HCT116 (cell line): ENCODE measurements around the gene PTP4A2. TPM values are rescaled to one million over a fixed set of nuclear protein-coding genes. Genes with fewer than 3 reads are reported as not detected.

Experiments used
- ATAC-seq: fragments of 200-7000 bp; cut with Tn5 transposase; 2 replicates; pipeline ENCODE4 v1.9.1; 2020; ENCODE audit warnings: mild to moderate bottlenecking, moderate library complexity
- BruUV-seq: library from RNA; stranded (reverse); fragments of 400-500 nt; replicated peaks from 2 replicates; lab custom pipeline; 2021; lab: Mats Ljungman, UMichigan
- CTCF ChIA-PET: fragments of 300-600 bp; sonication (Branson Sonifier 250); formaldehyde crosslinking; loops from one replicate; lab custom pipeline; 2021; ENCODE audit warnings: antibody characterized with exemption; lab: Charles Lee
- POLR2A ChIA-PET: fragments of 300-600, 350-600 bp; sonication (Branson Sonifier 250); formaldehyde crosslinking; loops from one replicate; lab custom pipeline; 2021; ENCODE audit warnings: antibody characterized with exemption; lab: Charles Lee
- RAD21 ChIA-PET, 2 experiments: fragments of 300-600 bp; sonication (Branson Sonifier 250); formaldehyde crosslinking; loops; one replicate each; lab custom pipeline; 2023; ENCODE audit warnings: low total read pairs in 2 of 2; ENCODE audit not compliant: uncharacterized antibody in 2 of 2, unreplicated experiment in 2 of 2, low non-redundant PET in 1 of 2; lab: Charles Lee
- DNase-seq: peaks from one replicate; pipeline ENCODE4 v3.0.0-alpha.2; 2010; ENCODE audit warnings: low read depth, low spot score
- H2AFZ ChIP-seq: fragments of 200-600 bp; shearing (Covaris generic), sonication (generic); 2 replicates; pipeline ENCODE4 v1.6.1; 2017; ENCODE audit warnings: low read depth, mixed run types, mixed read lengths, antibody characterized with exemption, low read length; ENCODE audit not compliant: poor library complexity, severe bottlenecking
- H3K27ac ChIP-seq: 2 replicates; pipeline ENCODE4 v1.5.1; 2012; ENCODE audit warnings: low read depth, low read length
- H3K27me3 ChIP-seq: fragments of 200-600 bp; sonication (generic); 2 replicates; pipeline ENCODE4 v1.6.1; 2016; ENCODE audit warnings: mixed run types, low read length, mixed read lengths; ENCODE audit not compliant: insufficient read depth
- H3K36me3 ChIP-seq, 2 experiments: fragments of 200-500 bp in 1 of 2; fragments of 200-600 bp in 1 of 2; sonication (Bioruptor generic) in 1 of 2; sonication (generic) in 1 of 2; 2 replicates each; pipeline versions ENCODE4 v1.5.1 to v1.6.1; 2014 to 2016; ENCODE audit warnings: low read length in 2 of 2, inconsistent platforms in 1 of 2, mixed read lengths in 1 of 2, mixed run types in 1 of 2; ENCODE audit not compliant: insufficient read depth in 2 of 2, control insufficient read depth in 1 of 2
- H3K4me1 ChIP-seq, 2 experiments: fragments of 200-600 bp in 1 of 2; sonication (generic) in 1 of 2; 2 replicates each; pipeline versions ENCODE4 v1.5.1 to v1.6.1; 2012 to 2017; ENCODE audit warnings: low read length in 2 of 2, inconsistent platforms in 1 of 2, mild to moderate bottlenecking in 1 of 2, mixed read lengths in 1 of 2, mixed run types in 1 of 2, moderate library complexity in 1 of 2; ENCODE audit not compliant: insufficient read depth in 2 of 2, control insufficient read depth in 1 of 2
- H3K4me2 ChIP-seq: fragments of 200-600 bp; sonication (generic); 2 replicates; pipeline ENCODE4 v1.6.1; 2017; ENCODE audit warnings: mixed run types, low read length, mixed read lengths
- H3K4me3 ChIP-seq, 2 experiments: fragments of 200-600 bp in 1 of 2; sonication (generic) in 1 of 2; replicated peaks in 1 of 2; 2 replicates each; pipeline ENCODE4 v1.5.1; 2011 to 2016; ENCODE audit warnings: low read length in 2 of 2, control low read depth in 1 of 2, low read depth in 1 of 2, mild to moderate bottlenecking in 1 of 2, mixed read lengths in 1 of 2, mixed run types in 1 of 2
- H3K79me2 ChIP-seq: fragments of 200-600 bp; sonication (generic); 2 replicates; pipeline ENCODE4 v1.6.1; 2017; ENCODE audit warnings: mild to moderate bottlenecking, mixed run types, low read length, moderate library complexity, mixed read lengths; ENCODE audit not compliant: insufficient read depth
- H3K9ac ChIP-seq: fragments of 200-600 bp; sonication (generic); 2 replicates; pipeline ENCODE4 v1.6.1; 2016; ENCODE audit warnings: low read length, mixed read lengths
- H3K9me2 ChIP-seq: fragments of 200-600 bp; sonication (generic), shearing (Covaris generic); 2 replicates; pipeline ENCODE4 v1.6.1; 2017; ENCODE audit warnings: mixed run types, mild to moderate bottlenecking, moderate library complexity; ENCODE audit not compliant: insufficient read depth
- H3K9me3 ChIP-seq, 2 experiments: fragments of 200-500 bp in 1 of 2; fragments of 200-600 bp in 1 of 2; sonication (Bioruptor generic) in 1 of 2; sonication (generic) in 1 of 2; 2 replicates each; pipeline ENCODE4 v1.6.1; 2014 to 2017; ENCODE audit warnings: low read length in 2 of 2, mixed read lengths in 2 of 2, inconsistent platforms in 1 of 2, low read depth in 1 of 2, mild to moderate bottlenecking in 1 of 2, mixed run types in 1 of 2, moderate library complexity in 1 of 2; ENCODE audit not compliant: control insufficient read depth in 1 of 2, insufficient read depth in 1 of 2
- H4K20me1 ChIP-seq: fragments of 200-600 bp; sonication (generic), shearing (Covaris generic); 2 replicates; pipeline ENCODE4 v1.6.1; 2017; ENCODE audit warnings: mixed run types, mild to moderate bottlenecking, moderate library complexity; ENCODE audit not compliant: insufficient read depth
- CBX3 ChIP-seq: IDR thresholded peaks from 2 replicates; pipeline ENCODE4 v1.6.1; 2012; ENCODE audit warnings: low read depth
- CEBPB ChIP-seq: IDR thresholded peaks from 2 replicates; pipeline ENCODE4 v1.6.1; 2012; ENCODE audit warnings: low read depth
- CTCF ChIP-seq, 3 experiments: fragments of 200-600 bp in 1 of 3; sonication (generic) in 1 of 3; IDR thresholded peaks in 2 of 3; conservative IDR thresholded peaks in 1 of 3; 2 replicates each; pipeline ENCODE4 v1.5.1; 2012 to 2017; ENCODE audit warnings: low read depth in 2 of 3, low read length in 2 of 3, antibody characterized with exemption in 1 of 3, borderline replicate concordance in 1 of 3, control low read depth in 1 of 3, mild to moderate bottlenecking in 1 of 3, mixed read lengths in 1 of 3, mixed run types in 1 of 3, moderate library complexity in 1 of 3; ENCODE audit not compliant: insufficient read depth in 1 of 3
- EGR1 ChIP-seq: IDR thresholded peaks from 2 replicates; pipeline ENCODE4 v1.6.1; 2012; ENCODE audit warnings: low read depth
- EZH2 ChIP-seq: fragments of 200-600 bp; sonication (generic); IDR thresholded peaks from 2 replicates; pipeline ENCODE4 v1.6.1; 2017; ENCODE audit warnings: antibody characterized with exemption, mixed run types
- EZH2phosphoT487 ChIP-seq: fragments of 200-600 bp; IDR thresholded peaks from 2 replicates; pipeline ENCODE4 v1.6.1; 2018; ENCODE audit warnings: antibody characterized with exemption, borderline replicate concordance
- JUND ChIP-seq: IDR thresholded peaks from 2 replicates; pipeline ENCODE4 v1.6.1; 2012
- POLR2AphosphoS5 ChIP-seq: IDR thresholded peaks from 2 replicates; pipeline ENCODE4 v1.6.1; 2011; ENCODE audit warnings: mild to moderate bottlenecking, low read depth, low read length, moderate library complexity
- SP1 ChIP-seq: IDR thresholded peaks from 2 replicates; pipeline ENCODE4 v1.6.1; 2012; ENCODE audit warnings: low read depth
- TCF7L2 ChIP-seq: IDR thresholded peaks from 2 replicates; pipeline ENCODE4 v1.7.0; 2011; ENCODE audit warnings: borderline replicate concordance, inconsistent platforms; ENCODE audit not compliant: insufficient read depth, insufficient read length; ENCODE audit errors: extremely low read depth
- ZBTB33 ChIP-seq: IDR thresholded peaks from 2 replicates; pipeline ENCODE4 v1.6.1; 2011; ENCODE audit warnings: mild to moderate bottlenecking, low read length, moderate library complexity; ENCODE audit not compliant: insufficient replicate concordance; ENCODE audit errors: extremely low read depth
- ZFX ChIP-seq: fragments of 450-650 bp; IDR thresholded peaks from 2 replicates; pipeline ENCODE4 v1.6.1; 2017
- intact Hi-C: fragments of 100-400 bp; cut with micrococcal nuclease; formaldehyde crosslinking; loops from 2 replicates; pipeline ENCODE4 v1.10.0; 2022
- total RNA-seq: library from RNA; stranded (reverse); gene quantifications from one replicate; pipeline ENCODE4 v1.2.1, GENCODE V29; 2021; ENCODE audit not compliant: unreplicated experiment
- TF ChIP-seq, protein P1 (sequence below): IDR thresholded peaks from 2 replicates; pipeline ENCODE4 v1.6.1; 2012

PTP4A2 gene
- total RNA-seq, 1 experiment from 2014 or later = 267 TPM

GRCh38 chr1:31867546-31867945 lies 70.6 kb downstream of the PTP4A2 start:
- ATAC-seq = no peak
- POLR2A ChIA-PET = no interaction called here
- H2AFZ ChIP-seq = no peak overlapping the region

More at GRCh38 chr1:31867546-31867945, 70.6 kb downstream of the PTP4A2 start:
- no peak for TF ChIP-seq POLR2AphosphoS5
- no peak for TF ChIP-seq EZH2phosphoT487
- no peak for TF ChIP-seq CBX3
- TF ChIP-seq EGR1 = no peak
- TF ChIP-seq, protein P1, sequence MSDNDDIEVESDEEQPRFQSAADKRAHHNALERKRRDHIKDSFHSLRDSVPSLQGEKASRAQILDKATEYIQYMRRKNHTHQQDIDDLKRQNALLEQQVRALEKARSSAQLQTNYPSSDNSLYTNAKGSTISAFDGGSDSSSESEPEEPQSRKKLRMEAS = no peak
- no peak for TF ChIP-seq ZFX
- no peak for TF ChIP-seq JUND
- TF ChIP-seq CEBPB = no peak
- no peak for TF ChIP-seq CTCF (IDR thresholded peaks at IDR 0.05 in 2 of 3, conservative IDR thresholded peaks at IDR 0.05 in 1 of 3; ENCODE audit: borderline replicate concordance in 1 of 3, insufficient read depth in 1 of 3, low read depth in 2 of 3, low read length in 2 of 3)
- TF ChIP-seq SP1 = no peak
- no peak for TF ChIP-seq EZH2
- TF ChIP-seq ZBTB33 = no peak
- TF ChIP-seq TCF7L2 = no peak
- Histone ChIP-seq H3K9ac (no peak overlapping the region), H3K4me3 (no peak overlapping the region), H3K36me3 (no peaks in the 10 kb centered on the region), H3K27me3 (no peaks in the 10 kb centered on the region), H3K79me2 (no peaks in the 10 kb centered on the region), H3K4me2 (no peak overlapping the region), H3K4me1 (no peaks in the 10 kb centered on the region), H3K27ac (no peak overlapping the region), H3K9me2 (no peaks in the 10 kb centered on the region), H4K20me1 (no peaks in the 10 kb centered on the region), H3K9me3 (no peaks in the 10 kb centered on the region)
- ChIA-PET CTCF (no interaction called here), RAD21 (no interaction called here)
- intact Hi-C loops = no loop called here
- BruUV-seq = no TSS peak
- no peak for DNase-seq
